Fibroblast of skin of abdomen (primary cell): ENCODE measurements around the gene KDM2B.
"Not testable (repeated sequence)": the region's sequence is repeated elsewhere in the genome, so short reads cannot be mapped to it uniquely, and the experiment has no call there.

ENCODE experiments used
- DNase-seq: peaks from one replicate; pipeline ENCODE4 v3.0.0-alpha.2; 2013

KDM2B gene

DNA sequence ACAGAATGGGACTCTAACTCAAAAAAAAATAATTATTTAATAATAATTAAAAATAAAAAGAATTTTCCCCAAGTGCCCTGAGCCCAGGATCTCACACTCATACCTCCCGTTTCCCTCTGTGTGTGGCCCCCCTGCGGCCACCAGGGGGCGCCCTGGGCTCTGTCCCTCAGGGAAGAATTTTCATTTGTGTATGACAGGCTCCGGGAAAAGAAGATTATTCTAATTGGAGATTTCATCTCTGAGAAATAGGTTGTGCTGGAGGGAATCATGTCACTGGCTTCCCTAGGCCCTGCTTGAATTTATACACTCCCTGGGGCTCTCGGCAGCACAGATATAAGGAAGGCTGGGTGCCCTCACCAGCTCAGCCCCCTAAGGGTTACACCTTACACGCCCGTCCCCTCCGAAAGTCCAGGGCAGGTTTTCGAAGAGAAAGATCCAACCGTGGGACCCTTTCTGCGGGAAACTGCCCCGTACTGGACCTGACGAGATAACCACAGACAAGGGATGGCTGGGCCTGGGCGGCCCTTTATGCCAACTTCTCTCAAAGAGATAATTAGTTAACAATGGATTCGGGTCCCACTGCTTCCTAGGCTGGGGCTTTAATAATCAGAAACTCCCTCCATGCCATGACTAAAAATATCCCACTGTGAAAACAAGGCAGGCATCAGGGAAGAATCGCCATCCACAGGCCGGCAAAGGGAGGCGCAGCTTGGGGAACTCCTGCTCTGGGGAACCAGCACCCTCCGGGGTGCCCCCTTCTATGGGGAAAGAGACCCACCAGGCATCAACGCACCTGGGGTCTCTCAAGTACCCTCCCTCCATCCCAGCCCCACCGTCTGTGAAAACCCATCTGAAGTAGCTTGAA lies 80.7 kb downstream of the KDM2B start:
- DNase-seq: peak; percentile 55

DNA sequence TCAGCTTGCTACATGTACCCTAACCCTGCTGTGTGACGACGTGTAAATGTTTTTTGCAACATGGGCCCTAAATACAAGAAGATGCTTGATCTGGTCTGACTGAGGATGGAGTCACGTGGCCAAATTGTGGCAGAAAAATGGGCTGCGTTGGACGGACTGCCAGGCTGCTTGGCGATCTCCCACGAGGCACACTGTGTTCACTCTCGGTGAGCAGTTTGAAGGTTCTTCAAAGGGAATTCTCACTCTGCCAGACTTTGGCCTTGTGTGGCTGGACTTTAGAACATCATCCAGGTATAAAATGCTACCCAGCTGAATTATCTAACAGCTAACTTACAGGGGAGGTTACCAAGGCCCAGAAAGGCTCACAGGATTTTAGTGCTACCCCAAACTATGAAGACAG lies 85.1 kb downstream of the KDM2B start:
- DNase-seq: no peak

DNA sequence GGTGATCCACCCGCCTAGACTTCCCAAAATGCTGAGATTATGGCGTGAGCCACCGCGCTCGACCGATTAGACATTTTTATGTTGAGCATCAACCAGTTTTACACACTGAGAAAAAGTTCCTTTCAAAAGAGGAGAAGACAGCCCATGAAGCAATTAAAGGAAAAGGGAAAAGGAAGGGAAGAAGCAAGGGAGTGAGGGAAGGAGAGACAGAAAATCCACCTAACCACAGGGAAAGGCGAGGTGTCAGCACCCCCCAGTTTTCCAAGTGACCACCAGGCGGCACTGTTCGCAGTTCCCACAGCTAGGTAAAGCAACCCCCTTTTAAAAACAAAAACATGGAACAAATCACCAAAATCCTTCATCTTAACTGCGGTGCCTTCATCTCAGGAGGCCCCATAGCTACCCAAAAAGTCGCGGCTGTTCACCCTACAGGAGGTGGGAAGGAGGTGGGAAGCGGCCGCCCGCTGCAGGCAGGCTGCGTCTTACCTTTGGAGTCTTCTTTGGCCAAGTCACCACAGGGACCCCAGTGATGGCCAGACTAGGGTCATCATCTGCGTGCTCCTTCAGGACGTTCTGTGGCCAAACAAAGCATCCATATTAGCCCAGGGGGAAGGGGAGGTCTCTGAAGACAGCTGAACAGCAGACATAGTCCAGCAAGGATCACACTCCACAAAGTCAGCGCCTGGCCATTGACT lies 86.6 kb downstream of the KDM2B start:
- DNase-seq: peak; percentile 14

DNA sequence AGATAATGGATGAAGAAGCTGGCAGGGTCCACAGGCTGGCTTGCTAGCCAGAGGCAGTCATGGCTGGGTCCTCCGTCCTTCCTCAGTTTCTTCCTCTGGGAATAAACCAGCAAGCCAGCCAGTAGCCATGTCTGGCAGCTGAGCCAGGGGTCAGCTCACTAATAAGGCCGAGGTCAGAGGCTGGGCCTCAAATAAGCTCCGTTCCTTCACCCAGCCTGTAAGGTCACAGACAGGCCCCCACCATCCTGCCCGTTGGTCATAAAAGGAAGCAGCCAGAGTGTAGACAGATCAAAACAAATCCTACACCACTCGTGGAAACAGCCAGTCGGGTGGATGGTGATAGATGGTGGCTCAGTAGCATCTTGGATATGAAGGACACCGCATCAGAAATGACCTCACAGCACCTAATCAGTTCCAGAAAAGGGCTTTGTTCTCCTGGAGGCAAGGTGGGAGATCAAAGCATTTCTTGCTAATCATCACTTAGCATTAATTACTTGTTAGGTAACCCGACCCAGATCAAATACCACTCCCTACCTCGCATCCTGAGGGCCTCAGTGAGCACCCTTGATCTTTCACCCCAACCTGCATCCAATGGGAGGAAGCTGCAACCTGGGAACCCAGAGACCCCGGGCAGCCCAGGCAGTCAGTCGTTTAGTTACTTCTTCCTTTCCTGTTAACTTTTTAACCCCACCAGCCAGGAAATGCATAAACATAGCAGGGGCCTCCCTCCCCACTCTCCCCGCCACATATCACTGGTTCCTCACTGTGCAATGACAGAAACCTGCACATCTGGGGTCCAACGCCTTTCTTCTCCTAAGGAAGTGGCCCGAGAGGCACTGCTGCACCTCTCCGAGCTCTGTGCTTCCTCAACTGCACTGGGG lies 90.2 kb downstream of the KDM2B start:
- DNase-seq: no peak

DNA sequence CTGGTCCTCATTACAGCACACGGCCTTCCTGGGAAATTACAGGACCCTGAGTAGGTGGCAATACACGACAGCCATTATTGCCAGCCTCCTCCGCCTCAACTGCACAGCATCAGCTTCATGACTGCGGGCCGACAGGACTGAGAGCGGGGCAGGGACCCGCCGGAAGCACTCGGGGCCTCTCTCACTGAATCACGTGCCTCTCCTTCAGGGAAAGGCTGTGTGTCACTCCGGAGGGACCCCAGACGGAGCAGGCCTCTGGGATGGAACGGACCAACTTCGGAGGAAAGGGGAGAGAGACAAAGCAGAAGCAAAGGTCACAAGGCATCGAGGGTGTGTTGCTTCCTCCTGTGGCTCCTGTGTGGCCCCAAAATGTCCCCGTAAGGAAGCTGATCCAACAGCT lies 90.9 kb downstream of the KDM2B start:
- no peak for DNase-seq

DNA sequence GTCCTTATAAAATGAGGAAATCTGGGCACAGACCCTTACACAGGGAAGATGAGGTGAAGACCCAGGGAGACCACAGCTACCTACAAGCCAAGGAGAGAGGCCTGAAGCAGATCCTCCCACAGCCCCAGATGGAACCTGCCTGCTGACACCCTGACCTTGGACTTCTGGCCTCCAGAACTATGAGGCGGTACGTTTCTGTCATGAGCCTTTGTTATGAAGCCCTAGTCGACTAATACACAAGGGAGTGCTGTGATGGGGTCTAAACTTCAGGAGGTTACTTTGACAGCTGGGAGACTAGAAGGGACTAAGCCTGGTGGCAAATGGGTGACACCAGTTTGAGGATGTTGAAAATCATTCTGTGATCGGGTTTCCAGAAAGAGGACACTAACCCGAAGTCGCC lies 95.9 kb downstream of the KDM2B start:
- DNase-seq: no peak

DNA sequence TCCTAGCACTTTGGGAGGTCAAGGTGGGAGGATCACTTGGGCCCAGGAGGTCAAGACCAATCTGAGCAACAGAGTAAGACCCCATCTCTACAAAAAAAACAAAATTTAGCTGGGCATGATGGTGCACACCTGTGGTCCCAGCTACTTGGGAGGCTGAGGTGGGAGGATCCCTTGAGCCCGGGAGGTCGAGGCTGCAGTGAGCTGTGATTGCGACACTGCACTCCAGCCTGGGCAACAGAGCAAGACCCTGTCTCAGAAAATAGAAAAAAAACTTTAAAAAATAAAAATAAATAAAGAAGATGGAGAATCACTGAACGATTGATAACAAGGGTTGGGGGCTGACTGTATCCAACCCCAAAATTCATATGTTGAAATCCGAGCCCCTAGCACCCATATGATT lies 96.3 kb downstream of the KDM2B start:
- DNase-seq: not testable (repeated sequence)

DNA sequence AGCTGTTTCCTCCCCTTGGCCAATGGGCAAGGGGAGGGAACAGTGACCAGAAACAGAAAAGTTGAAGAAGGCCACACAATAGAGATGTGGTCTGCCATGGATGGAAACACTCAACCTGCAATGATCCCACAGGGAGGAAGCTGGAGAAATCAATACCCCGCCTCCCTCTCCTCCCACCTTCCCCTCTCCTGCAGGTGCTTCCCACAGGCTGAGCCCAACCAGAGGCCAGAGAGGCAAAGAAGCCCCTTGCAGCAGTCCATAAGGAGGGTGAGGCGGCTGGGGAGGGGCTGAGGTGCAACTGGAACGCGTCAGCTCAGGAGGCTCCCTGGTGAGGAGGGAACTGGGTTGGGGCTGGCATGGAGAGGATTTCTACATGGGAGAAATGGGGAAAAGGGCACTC lies 96.9 kb downstream of the KDM2B start:
- DNase-seq: no peak

DNA sequence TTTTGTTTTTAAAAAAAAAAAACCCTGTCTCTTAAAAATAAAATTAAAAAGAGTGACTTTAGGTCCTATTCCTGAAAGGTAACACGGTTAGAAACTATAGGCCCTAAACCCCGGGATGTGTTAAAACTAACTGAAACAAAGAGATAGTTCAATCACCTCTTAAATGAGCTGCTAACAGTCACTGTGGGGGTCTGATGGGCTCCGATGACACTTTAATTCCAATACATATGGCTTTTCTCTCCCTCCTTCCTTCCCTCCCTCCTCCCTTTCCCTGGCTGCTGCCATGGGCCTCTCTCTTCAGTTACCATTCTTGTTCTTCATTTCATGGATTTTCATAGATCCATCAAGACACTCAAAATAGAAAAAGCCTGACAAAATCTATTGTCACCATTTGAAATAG lies 104.3 kb downstream of the KDM2B start:
- DNase-seq: no peak

DNA sequence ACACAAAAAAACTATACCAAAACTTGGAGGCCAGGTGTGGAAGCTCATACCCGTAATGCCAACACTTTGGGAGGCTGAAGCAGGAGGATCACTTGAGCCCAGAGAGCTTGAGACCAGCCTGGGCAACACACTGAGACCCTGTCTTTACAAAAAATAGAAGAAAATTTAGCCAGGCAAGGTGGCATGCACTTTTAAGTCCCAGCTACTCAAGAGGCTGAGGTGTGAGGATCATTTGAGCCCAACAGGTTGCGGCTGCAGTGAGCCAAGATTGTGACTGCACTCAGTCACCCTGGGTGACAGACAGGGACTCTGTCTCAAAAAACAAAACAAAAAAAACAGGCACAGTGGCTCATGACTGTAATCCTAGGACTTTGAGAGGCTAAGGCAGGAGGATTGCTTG lies 105.5 kb downstream of the KDM2B start:
- no peak for DNase-seq

DNA sequence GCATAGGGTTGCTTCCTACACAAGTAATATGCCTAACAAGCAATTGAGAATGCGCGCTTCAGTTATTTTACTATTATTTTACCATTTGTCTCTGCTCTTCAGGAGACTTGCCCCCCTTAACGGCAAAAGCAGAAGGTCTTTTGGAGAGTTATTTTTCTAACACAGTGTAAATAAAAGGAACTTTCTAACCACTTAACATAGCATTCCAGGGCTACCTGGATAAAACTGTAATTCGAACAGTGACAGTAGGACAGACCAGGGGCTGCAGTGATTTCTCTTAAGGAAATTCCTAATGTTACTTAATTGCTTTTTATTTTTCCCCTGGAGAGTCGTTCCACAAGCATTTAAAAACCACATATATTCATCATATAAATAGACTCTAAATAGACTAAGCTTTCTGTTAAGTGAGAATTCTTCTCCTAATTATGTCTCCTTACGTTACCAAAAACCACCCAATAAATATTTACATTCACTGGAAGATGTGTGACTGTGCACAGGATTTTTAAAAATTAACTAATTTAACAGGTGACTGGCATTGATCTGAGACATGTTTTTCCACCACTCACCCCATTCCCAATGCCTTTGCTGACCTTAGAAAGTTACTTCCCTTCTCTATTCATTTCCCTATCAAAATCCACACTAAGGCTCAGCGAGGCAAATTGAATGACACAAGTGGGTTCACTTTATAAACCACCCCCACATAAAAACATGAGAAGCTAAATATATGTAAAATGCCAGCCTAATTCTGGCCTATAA lies 108.5 kb downstream of the KDM2B start:
- no peak for DNase-seq

DNA sequence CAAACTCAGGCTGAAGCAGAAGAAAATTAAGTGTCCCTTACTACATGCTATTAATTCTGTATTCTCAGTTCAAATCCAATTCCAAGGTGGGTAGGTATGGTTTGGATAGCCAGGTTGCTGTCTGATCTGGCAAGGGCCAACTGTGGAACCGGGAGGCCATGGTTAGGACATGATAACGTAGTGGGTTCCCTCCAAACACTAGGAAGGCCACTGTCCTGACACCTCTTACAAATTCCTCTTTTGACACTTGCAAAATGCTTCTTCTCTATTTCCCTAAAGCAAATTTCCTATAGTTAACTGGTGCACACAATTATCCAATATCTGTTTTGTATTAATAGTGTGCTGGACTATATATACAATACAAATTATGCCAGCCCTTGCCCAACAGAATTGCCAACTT lies 110.1 kb downstream of the KDM2B start:
- no peak for DNase-seq

DNA sequence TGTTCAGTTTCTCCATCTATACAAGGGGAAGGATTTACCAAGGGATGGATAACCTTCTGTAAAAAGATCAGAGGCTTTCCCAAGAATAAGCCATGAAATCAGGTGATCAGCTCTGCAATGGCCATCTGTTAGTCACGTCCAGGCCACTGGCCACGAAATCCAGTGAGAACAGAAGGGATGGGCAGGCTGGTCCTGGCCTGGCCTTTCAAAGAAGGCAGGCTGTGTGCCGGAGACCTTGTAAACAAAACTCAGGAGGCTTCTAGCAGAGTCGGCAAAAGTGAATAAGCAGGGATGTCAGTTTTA lies 112.4 kb downstream of the KDM2B start:
- DNase-seq: no peak

DNA sequence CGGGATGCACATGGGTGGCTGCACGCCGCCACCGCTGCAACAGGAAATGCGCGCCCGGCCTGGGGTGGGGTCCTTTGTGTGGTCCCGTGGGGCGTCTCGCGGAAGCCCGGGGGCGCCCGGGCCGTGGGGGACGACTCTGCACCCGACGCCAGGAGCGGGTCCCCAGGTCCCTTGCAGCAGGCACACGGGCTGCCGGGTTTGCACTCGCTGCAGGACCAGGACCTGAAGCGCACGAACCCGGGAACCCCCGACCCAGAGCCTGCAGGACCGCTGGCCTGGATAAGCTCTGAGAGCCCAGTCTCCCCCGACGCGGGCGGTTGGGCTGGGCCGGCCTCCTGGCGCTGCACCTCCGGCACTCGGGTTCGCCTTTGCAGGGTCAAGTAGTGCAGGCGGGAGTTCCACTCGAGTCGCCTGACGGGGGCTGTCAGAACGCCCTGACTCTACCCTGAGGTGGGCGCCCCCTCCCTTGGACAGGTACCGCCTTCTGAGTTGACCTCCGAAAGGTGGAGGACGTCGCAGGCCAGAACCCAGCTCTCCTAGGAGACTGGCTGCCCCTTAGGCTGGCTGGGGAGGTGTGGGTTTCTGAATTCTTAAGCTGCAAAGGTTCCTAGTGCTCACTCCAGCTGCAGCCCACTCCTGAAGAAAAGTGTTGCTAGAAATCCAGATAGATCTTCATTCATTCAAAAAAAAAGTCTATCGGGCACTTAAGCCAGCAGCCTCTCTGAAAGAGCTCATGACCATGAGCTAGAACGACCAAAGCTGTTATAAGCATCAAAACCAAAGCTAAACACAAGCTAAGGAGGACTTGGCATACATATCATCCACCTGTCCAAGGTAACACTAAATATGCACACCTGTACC lies 113.0 kb downstream of the KDM2B start:
- DNase-seq: peak; percentile 24

DNA sequence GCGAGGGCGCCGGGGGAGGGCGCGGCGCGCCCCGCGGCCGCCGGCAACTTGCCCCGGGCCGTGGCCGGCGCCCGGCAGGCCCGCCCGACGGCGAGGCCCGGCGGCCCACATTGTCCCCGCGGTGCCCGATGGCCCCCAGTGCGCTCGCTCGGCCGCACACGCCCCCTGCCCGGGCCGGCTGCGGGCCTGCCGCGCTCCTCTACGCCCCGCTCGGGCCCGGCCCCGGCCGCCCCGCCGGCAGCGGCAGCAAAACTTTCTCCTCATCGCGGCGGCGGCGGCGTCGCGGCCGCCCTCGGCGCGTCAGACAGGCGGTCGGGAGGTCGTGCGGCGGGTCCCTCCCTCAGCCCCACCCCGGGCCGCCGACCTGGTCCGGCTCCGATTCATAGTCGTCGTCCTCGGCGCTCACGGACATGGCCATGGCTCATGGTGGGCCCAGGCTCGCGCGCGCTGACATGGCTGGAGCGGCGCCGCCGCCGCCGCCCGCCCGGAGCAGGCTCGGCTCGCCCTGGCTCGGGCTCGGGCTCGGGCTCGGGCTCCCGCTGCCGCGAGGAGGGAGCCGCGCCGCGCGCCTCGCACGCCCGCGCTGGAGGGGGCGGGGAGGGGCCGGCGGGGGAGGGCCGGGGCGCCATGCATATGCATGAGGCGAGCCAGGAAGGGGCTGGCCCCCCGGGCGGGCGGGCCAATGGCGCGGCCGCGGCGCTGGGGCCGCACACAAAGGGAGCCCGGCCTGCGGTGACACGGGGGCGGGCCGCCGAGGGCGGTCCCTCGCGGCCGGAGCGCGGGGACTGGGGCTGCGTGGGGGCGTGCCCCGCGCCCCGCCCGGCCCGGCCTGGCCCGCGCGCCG lies 113.8 kb downstream of the KDM2B start:
- DNase-seq: peak; percentile 91

DNA sequence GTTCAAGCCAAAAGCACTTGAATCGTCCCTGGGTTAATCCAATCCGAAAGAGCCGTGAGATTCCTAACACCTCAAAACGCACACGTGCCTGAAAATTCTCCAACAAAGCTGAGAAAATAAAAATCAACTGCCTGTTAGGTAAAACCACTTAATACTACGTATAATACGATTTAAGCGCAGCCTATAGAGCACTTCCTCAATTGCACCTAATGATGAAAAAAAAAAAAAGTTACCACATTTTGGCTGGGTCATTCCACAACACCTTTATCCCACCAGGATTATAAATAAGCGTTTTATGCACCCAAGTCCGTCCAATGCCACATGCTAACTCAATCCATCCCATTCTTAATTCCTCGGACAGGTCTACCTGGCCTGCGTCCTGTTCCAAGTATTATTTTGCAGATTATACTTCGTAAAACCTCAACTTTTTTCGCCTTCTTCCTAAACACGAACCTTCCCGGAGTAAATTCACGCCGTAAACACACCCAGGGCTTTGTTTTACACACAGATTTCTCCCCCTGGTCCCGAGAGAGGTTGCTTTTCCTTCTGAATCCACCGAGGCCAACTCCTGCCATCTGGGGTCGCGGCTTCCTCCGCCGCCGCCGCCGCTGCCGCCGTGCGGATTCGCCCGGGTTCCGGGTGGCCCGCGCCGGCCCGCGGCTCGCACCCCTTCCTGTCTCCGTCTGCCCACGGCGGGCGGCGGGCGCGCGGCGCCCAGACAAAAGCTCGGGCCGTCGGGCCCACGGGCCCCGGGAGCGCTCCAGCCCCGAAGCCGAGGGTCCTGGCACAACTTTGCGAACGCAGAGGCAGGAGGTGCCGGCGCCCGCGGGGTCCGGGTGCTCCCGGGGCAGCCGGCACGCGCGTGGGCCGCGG lies 114.7 kb downstream of the KDM2B start:
- peak; percentile 24 for DNase-seq

DNA sequence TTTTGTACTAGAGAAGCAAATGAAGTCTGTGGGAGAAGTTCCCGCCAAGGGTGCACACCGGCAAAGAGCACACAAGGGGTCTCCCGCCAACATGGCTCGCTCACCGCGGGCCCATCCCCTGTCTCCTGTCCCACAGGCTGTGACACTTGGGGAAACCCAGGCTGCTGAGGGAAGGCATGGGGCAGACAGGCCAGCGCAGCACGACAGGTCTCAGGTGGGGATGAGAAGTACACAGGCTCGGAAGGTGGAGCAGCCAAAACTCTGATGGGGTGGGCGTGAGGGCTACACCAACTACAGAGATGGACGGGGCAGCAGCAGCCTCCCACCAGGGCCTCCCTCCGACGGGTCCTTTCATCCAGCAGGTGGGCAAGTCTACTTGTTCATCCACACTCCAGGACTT lies 116.5 kb downstream of the KDM2B start:
- no peak for DNase-seq

DNA sequence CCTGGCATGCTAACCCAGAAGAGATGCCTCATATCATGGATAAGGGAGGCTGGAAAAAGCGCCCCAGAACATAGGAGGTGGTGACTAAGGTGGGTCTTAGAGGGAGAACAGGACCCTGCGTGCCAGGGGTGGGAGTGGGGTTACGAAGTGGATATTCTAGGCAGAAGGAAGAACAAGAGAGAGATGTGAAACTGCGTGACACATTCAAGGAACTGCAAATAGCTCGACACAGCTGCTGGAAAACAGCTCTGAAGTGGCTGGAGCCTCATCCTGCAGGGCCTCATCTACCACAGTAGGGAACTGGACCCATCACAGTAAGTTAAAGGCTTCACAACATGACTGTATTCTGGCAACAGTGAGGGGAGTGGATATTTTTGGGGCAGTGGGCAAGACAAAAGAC lies 119.8 kb downstream of the KDM2B start:
- no peak for DNase-seq

DNA sequence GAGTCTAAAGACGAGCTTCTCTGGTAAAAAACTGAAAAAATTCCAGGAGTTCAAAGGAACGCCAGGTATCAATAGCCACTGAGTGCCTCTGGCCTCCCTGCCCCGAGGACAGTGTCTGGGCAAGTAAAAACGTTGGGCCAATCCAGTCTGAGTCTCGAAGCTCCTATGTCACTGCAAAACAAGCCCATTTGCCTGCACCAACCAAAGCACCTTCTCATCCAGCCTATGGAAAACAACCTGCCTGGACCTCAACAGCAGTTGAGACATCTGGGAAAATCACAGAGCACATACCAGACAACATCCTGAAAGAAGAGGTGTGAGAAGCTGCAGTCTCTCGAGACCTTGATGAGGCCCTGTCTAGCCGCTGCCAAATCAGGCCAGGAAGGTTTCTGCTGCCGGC lies 124.3 kb downstream of the KDM2B start:
- DNase-seq: no peak
